ENCODE measurements around the gene ARF1.

DNA sequence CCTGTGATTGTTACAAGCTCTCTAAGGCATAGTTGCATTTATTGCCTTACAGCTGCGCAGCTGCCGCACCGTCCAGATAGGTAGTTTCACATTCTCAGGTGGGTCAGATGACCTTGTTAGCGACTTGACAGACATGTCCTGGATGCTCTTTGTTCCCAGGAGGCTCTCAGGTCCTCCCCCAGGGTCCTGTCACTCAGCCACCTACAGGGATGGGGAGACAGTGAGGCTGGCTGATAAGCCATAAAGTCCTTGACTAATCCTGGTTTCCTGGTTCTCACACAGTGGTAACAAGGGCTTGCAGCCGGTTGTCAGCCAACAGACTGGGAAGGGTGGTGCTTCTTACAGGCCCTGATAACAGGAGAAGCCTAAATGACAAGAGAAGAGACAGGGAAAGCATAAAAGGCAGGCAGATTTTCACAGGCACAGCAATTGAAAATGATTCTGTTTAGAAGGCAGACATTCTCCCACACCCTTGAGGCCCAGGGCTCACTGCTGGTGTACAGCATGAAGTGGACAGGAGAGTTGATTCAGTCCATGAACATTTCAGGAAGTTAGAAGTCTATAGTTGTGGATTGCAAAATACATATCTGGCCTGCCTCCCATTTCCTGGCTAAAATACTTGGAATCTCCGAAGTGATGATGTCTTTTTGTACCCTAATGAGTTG is 2.9 kb downstream of the ARF1 start:
- TF ChIP-seq, protein P1, sequence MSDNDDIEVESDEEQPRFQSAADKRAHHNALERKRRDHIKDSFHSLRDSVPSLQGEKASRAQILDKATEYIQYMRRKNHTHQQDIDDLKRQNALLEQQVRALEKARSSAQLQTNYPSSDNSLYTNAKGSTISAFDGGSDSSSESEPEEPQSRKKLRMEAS (IDR thresholded peaks at IDR 0.05) = no peak
- TF ChIP-seq, protein P2, sequence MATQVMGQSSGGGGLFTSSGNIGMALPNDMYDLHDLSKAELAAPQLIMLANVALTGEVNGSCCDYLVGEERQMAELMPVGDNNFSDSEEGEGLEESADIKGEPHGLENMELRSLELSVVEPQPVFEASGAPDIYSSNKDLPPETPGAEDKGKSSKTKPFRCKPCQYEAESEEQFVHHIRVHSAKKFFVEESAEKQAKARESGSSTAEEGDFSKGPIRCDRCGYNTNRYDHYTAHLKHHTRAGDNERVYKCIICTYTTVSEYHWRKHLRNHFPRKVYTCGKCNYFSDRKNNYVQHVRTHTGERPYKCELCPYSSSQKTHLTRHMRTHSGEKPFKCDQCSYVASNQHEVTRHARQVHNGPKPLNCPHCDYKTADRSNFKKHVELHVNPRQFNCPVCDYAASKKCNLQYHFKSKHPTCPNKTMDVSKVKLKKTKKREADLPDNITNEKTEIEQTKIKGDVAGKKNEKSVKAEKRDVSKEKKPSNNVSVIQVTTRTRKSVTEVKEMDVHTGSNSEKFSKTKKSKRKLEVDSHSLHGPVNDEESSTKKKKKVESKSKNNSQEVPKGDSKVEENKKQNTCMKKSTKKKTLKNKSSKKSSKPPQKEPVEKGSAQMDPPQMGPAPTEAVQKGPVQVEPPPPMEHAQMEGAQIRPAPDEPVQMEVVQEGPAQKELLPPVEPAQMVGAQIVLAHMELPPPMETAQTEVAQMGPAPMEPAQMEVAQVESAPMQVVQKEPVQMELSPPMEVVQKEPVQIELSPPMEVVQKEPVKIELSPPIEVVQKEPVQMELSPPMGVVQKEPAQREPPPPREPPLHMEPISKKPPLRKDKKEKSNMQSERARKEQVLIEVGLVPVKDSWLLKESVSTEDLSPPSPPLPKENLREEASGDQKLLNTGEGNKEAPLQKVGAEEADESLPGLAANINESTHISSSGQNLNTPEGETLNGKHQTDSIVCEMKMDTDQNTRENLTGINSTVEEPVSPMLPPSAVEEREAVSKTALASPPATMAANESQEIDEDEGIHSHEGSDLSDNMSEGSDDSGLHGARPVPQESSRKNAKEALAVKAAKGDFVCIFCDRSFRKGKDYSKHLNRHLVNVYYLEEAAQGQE (IDR thresholded peaks at IDR 0.05; ENCODE audit: low read depth) = no peak
- TF ChIP-seq YY1 (IDR thresholded peaks at IDR 0.05; ENCODE audit: low read depth) (no peak), EP300 (IDR thresholded peaks at IDR 0.05; ENCODE audit: borderline replicate concordance) (no peak), TCF12 (IDR thresholded peaks at IDR 0.05; ENCODE audit: low read depth) (no peak), RAD21 (IDR thresholded peaks at IDR 0.05; ENCODE audit: low read depth) (no peak), EGR1 (IDR thresholded peaks at IDR 0.05) (no peak), CEBPB (IDR thresholded peaks at IDR 0.05) (no peak), CREB1 (IDR thresholded peaks at IDR 0.05; ENCODE audit: low read depth) (no peak), TAF1 (IDR thresholded peaks at IDR 0.05; ENCODE audit: low read depth) (no peak), NFIC (IDR thresholded peaks at IDR 0.05) (no peak), FOXM1 (IDR thresholded peaks at IDR 0.05; ENCODE audit: borderline replicate concordance, low read depth) (no peak), ZBTB7A (IDR thresholded peaks at IDR 0.05; ENCODE audit: low read depth) (no peak)
- TF ChIP-seq, protein P3, sequence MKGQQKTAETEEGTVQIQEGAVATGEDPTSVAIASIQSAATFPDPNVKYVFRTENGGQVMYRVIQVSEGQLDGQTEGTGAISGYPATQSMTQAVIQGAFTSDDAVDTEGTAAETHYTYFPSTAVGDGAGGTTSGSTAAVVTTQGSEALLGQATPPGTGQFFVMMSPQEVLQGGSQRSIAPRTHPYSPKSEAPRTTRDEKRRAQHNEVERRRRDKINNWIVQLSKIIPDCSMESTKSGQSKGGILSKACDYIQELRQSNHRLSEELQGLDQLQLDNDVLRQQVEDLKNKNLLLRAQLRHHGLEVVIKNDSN (IDR thresholded peaks at IDR 0.05) = no peak

Data from Ishikawa (cell line).